HFFc6 (cell line): ENCODE measurements around the gene UVRAG. TPM values are rescaled to one million over a fixed set of nuclear protein-coding genes. Genes with fewer than 3 reads are reported as not detected.

Experiments
- DNase-seq: peaks from one replicate; pipeline ENCODE4 v3.0.0-alpha.2; 2018
- H3K27ac Mint-ChIP-seq: 2 replicates; pipeline ENCODE4 v1.8.0; 2020; ENCODE audit warnings: mild to moderate bottlenecking, mixed read lengths
- H3K27me3 Mint-ChIP-seq: 2 replicates; pipeline ENCODE4 v1.8.0; 2021; ENCODE audit warnings: mild to moderate bottlenecking, moderate library complexity, mixed read lengths; ENCODE audit not compliant: insufficient read depth
- H3K36me3 Mint-ChIP-seq: 2 replicates; pipeline ENCODE4 v1.8.0; 2021; ENCODE audit warnings: low read depth, mixed read lengths
- H3K4me1 Mint-ChIP-seq: 2 replicates; pipeline ENCODE4 v1.8.0; 2020; ENCODE audit warnings: low read depth, mixed read lengths
- H3K4me3 Mint-ChIP-seq: 2 replicates; pipeline ENCODE4 v1.8.0; 2020; ENCODE audit warnings: mild to moderate bottlenecking, moderate library complexity, mixed read lengths
- H3K9me3 Mint-ChIP-seq: 2 replicates; pipeline ENCODE4 v1.8.0; 2020; ENCODE audit warnings: mild to moderate bottlenecking, mixed read lengths
- CTCF ChIP-seq: fragments of 200-600 bp; sonication (generic); IDR thresholded peaks from 2 replicates; pipeline ENCODE4 v1.5.0; 2021; ENCODE audit warnings: antibody characterized with exemption, mild to moderate bottlenecking
- total RNA-seq, 6 experiments: library from RNA; stranded (reverse); fragmentation: NEBNext Ultra II Directional; extraction: Animal tissue kit (Norgen Biotek cat#: 25700); gene quantifications; 2 replicates in 1 of 6; 3 replicates in 5 of 6; pipeline ENCODE4 v1.2.3, GENCODE V29; 2021

The UVRAG gene
- total RNA-seq, 6 experiments from 2014 or later = 9.4 to 12.9 (median 10.7) TPM

GRCh38 chr11:75898871-75899270 is 83.9 kb downstream of the UVRAG start:
- no peak for TF ChIP-seq CTCF
- H3K27ac Mint-ChIP-seq = no peak overlapping the region
- DNase-seq = no peak
- no peak overlapping the region for H3K4me3 Mint-ChIP-seq
- no peaks in the 10 kb centered on the region for H3K27me3 Mint-ChIP-seq
- H3K36me3 Mint-ChIP-seq = no peaks in the 10 kb centered on the region
- H3K4me1 Mint-ChIP-seq = peaks cover 5% of the 10 kb centered on the region; the same call in 1 of the 2 replicates
- no peaks in the 10 kb centered on the region for H3K9me3 Mint-ChIP-seq

GRCh38 chr11:75899806-75900205 is 84.8 kb downstream of the UVRAG start:
- H3K9me3 Mint-ChIP-seq = no peaks in the 10 kb centered on the region
- no peak overlapping the region for H3K4me3 Mint-ChIP-seq
- H3K27ac Mint-ChIP-seq = no peak overlapping the region
- H3K27me3 Mint-ChIP-seq = no peaks in the 10 kb centered on the region
- no peak for DNase-seq
- no peak for TF ChIP-seq CTCF
- H3K36me3 Mint-ChIP-seq = no peaks in the 10 kb centered on the region
- peaks cover 5% of the 10 kb centered on the region; the same call in 1 of the 2 replicates for H3K4me1 Mint-ChIP-seq

GRCh38 chr11:75900848-75901247 is 85.8 kb downstream of the UVRAG start:
- H3K36me3 Mint-ChIP-seq = peaks cover 8% of the 10 kb centered on the region; the same call in 1 of the 2 replicates
- no peaks in the 10 kb centered on the region for H3K9me3 Mint-ChIP-seq
- H3K27ac Mint-ChIP-seq = no peak overlapping the region

GRCh38 chr11:75902631-75903030 is 87.6 kb downstream of the UVRAG start:
- Mint-ChIP-seq H3K36me3 (peaks cover 8% of the 10 kb centered on the region; the same call in 1 of the 2 replicates), H3K4me3 (no peak overlapping the region), H3K4me1 (no peaks in the 10 kb centered on the region; the same call in 1 of the 2 replicates), H3K9me3 (no peaks in the 10 kb centered on the region), H3K27me3 (no peaks in the 10 kb centered on the region), H3K27ac (no peak overlapping the region)
- no peak for DNase-seq
- no peak for TF ChIP-seq CTCF

More at GRCh38 chr11:75900848-75901247, 85.8 kb downstream of the UVRAG start:
- Mint-ChIP-seq H3K27me3 (no peaks in the 10 kb centered on the region), H3K4me3 (no peak overlapping the region), H3K4me1 (peaks cover 5% of the 10 kb centered on the region; the same call in 1 of the 2 replicates)
- TF ChIP-seq CTCF = no peak
- no peak for DNase-seq

GRCh38 chr11:75903276-75903675 is 88.3 kb downstream of the UVRAG start:
- no peaks in the 10 kb centered on the region for H3K27me3 Mint-ChIP-seq
- no peak for DNase-seq
- no peak overlapping the region for H3K4me3 Mint-ChIP-seq
- H3K4me1 Mint-ChIP-seq = no peaks in the 10 kb centered on the region; the same call in 1 of the 2 replicates
- H3K9me3 Mint-ChIP-seq = no peaks in the 10 kb centered on the region
- H3K36me3 Mint-ChIP-seq = peaks cover 8% of the 10 kb centered on the region; the same call in 1 of the 2 replicates
- H3K27ac Mint-ChIP-seq = no peak overlapping the region
- TF ChIP-seq CTCF = no peak
